Prostate gland (tissue), 2 donors: Measurements from ENCODE around the gene PPP1R13L.

Experiments
- CTCF ChIP-seq, 4 experiments: fragments of 200-600 bp in 2 of 4; fragments of 450-650 bp in 2 of 4; sonication (generic) in 2 of 4; IDR thresholded peaks; 1 replicate in 3 of 4; 2 replicates in 1 of 4; pipeline ENCODE4 v1.5.1; 2016 to 2019; ENCODE audit warnings: antibody characterized with exemption in 4 of 4, mild to moderate bottlenecking in 2 of 4, moderate library complexity in 2 of 4
- POLR2AphosphoS5 ChIP-seq: sonication (generic); formaldehyde crosslinking; IDR thresholded peaks from one replicate; pipeline ENCODE4 v1.6.1; 2017; ENCODE audit warnings: antibody characterized with exemption

- no peak for TF ChIP-seq POLR2AphosphoS5
- no peak for TF ChIP-seq CTCF (IDR thresholded peaks at IDR 0.05)
These were observed 4.1 kb upstream of the PPP1R13L start for GRCh38 chr19:45408830-45409556.
